ENCODE measurements around the gene TKTL2. TPM values are rescaled to one million over a fixed set of nuclear protein-coding genes. Genes with fewer than 3 reads are reported as not detected.

The TKTL2 gene
- total RNA-seq: not detected

- H3K27me3 ChIP-seq: no peaks in the 10 kb centered on the region
- no peak for TF ChIP-seq CTCF (IDR thresholded peaks at IDR 0.05)
- no peak for TF ChIP-seq EP300 (IDR thresholded peaks at IDR 0.05)
- no peak for TF ChIP-seq POLR2AphosphoS5 (IDR thresholded peaks at IDR 0.05)
- H3K4me3 ChIP-seq: no peak within 1 kb of the TSS
- no peaks in the 10 kb centered on the region for H3K4me1 ChIP-seq
- no peaks in the 10 kb centered on the region for H3K9me3 ChIP-seq
- no peak within 1 kb of the TSS for H3K27ac ChIP-seq
- H3K36me3 ChIP-seq: no peaks in the 10 kb centered on the region
- WGBS, 2 donors (ENCODE audit: low coverage in 1 of 2): 86 to 95% methylated on average over 12 to 24 of the region's 32 CpGs
- ATAC-seq: no peak
These were observed at the start of gene TKTL2 for GRCh38 chr4:163473576-163473975. TKTL2 (minus strand) TSS chr4:163473754; CDS start chr4:163473734, 20 bp downstream.

DNA sequence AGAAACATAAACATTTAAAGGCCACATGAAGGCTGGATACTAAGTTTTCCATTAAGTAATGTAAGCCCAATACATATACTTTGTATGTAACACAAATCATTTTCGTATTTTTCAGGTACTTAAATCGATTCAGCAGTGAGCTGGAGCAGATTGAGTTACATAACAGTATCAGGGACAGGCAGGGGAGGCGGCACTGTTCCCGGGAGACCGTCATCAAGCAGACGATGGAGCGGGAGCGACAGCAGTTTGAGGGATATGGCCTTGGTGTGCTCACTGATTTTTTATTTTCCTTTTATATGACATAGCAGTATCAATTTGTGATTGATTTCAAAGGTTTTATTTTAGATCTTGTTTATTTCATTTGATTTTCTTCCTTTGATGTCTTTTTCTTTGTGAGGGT, 41.6 kb upstream of the TKTL2 start:
- H3K36me3 ChIP-seq: peaks cover 0 to 70% of the 10 kb centered on the region in 2 donors
- no peaks in the 10 kb centered on the region for H3K4me1 ChIP-seq
- H3K4me3 ChIP-seq: no peak overlapping the region
- ATAC-seq: no peak
- H3K27me3 ChIP-seq: no peaks in the 10 kb centered on the region
- H3K9me3 ChIP-seq: no peaks in the 10 kb centered on the region
- no peak overlapping the region for H3K27ac ChIP-seq
- no peak for TF ChIP-seq CTCF (IDR thresholded peaks at IDR 0.05)
- TF ChIP-seq POLR2AphosphoS5 (IDR thresholded peaks at IDR 0.05): no peak
- no peak for TF ChIP-seq POLR2A (IDR thresholded peaks at IDR 0.05)
- no peak for TF ChIP-seq EP300 (IDR thresholded peaks at IDR 0.05)
- WGBS, 2 donors (ENCODE audit: low coverage in 1 of 2): 93 to 94% methylated on average over 8 of the region's 8 CpGs

GRCh38 chr4:163505374-163505773, 31.8 kb upstream of the TKTL2 start:
- ATAC-seq: no peak
- H3K27me3 ChIP-seq: no peaks in the 10 kb centered on the region
- no peaks in the 10 kb centered on the region for H3K9me3 ChIP-seq
- peaks cover 0 to 31% of the 10 kb centered on the region in 2 donors for H3K36me3 ChIP-seq
- TF ChIP-seq EP300 (IDR thresholded peaks at IDR 0.05) (no peak), POLR2A (IDR thresholded peaks at IDR 0.05) (no peak), POLR2AphosphoS5 (IDR thresholded peaks at IDR 0.05) (no peak), CTCF (IDR thresholded peaks at IDR 0.05) (no peak)
- H3K4me1 ChIP-seq: peaks cover 0 to 3% (median 0%) of the 10 kb centered on the region in 3 donors
- H3K4me3 ChIP-seq: no peak overlapping the region
- WGBS, 2 donors (ENCODE audit: low coverage in 1 of 2): 86 to 94% methylated on average over 2 to 3 of the region's 3 CpGs
- H3K27ac ChIP-seq: no peak overlapping the region

DNA sequence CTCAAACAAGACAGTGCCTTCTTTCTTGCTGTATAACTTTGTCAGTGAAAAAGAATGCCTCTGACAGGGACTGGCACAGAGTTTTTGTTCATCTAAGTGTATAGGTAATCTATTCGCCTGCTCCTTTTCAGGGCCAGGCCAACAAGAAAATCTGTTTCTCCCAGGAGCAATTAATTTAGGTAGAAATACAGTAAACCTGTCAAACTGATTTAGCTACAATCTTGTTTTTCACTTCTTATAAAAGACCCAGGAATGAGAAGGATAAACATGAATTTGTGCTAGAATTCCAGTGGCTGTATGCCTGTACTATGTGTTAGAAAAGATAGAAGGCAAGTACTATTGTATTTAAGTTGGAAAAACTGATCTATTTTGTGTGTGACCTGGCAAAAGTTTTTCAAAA, 27.0 kb upstream of the TKTL2 start:
- ATAC-seq: no peak

More for the DNA sequence above, 27.0 kb upstream of the TKTL2 start:
- no peaks in the 10 kb centered on the region for H3K36me3 ChIP-seq
- H3K4me3 ChIP-seq: no peak overlapping the region
- H3K27me3 ChIP-seq: no peaks in the 10 kb centered on the region
- H3K4me1 ChIP-seq: peaks cover 0 to 23% (median 0%) of the 10 kb centered on the region in 3 donors
- TF ChIP-seq EP300 (IDR thresholded peaks at IDR 0.05) (no peak), CTCF (IDR thresholded peaks at IDR 0.05) (no peak), POLR2A (IDR thresholded peaks at IDR 0.05) (no peak), POLR2AphosphoS5 (IDR thresholded peaks at IDR 0.05) (no peak)
- 73% methylated on average over 1 of the region's 1 CpG; no CpG with 5 or more reads in 1 of the 2 donors for WGBS, 2 donors (ENCODE audit: low coverage in 1 of 2)
- H3K9me3 ChIP-seq: no peaks in the 10 kb centered on the region
- H3K27ac ChIP-seq: no peak overlapping the region

Data from gastroesophageal sphincter (tissue), 4 donors.